GM18517 (cell line): Measurements from ENCODE around the gene CEBPA.

Source experiments
- ATAC-seq: cut with Tn5 transposase; IDR thresholded peaks from one replicate; pipeline ENCODE4 v1.9.1; 2021; ENCODE audit warnings: mild to moderate bottlenecking, moderate library complexity; ENCODE audit not compliant: unreplicated experiment

CEBPA gene

GRCh38 chr19:33273881-33274662, 28.3 kb downstream of the CEBPA start:
- ATAC-seq: no peak

GRCh38 chr19:33273065-33273736, 29.1 kb downstream of the CEBPA start:
- ATAC-seq: no peak

DNA sequence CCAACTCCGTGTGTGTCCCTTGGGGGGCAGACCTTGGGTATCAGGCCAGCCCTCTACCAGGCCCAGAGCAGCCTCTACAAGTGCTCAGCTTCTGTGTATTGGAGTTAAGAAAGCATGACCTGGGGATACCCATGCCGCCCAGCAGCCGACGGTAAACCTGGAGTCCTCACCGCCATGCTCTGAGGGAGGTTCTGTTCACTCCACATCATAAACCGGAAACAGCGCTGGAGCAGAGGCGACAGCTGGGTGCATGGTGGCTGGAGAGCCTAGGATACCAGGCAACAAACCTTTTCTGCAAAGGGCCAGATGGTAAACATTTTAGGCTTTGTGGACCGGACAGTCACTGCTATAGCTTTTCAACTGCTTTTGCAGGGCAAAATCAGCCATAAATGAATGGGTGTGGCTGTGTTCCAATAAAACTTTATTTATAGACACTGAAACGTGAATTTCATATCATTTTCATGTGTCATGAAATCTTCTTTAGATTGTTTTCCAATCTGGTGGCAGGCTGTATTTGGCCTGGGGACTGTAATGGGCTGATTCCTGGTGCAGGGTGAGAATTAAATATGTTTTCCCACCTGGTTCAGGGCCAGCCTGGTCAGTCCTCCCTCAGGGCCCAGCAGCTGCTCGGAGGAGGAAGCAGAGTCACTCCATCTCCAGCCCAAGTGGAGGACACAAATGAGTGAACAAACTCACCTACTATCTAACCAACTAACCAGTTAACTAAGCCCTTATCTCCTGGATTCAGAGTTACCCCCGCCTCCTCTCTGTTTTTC, 30.9 kb downstream of the CEBPA start:
- ATAC-seq: no peak

DNA sequence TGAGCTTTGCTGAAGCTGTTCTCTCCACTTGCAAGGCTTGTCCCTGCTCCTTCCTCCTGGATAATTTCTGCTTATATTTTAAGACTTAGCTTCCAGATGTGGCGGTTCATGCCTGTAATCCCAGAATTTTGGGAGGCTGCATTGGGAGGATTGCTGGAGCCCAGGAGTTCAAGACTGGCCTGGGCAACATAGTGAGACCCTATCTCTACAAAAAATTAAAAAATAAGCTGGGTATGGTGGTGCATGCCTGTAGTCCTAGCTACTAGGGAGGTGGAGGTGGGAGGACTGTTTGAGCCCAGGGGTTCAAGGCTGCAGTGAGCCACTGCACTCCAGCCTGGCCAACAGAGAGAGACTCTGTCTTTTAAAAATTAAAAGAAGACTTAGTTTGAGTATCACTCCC, 31.6 kb downstream of the CEBPA start:
- ATAC-seq: no peak

- no peak for ATAC-seq
Observed at GRCh38 chr19:33269016-33269415, 33.3 kb downstream of the CEBPA start.

DNA sequence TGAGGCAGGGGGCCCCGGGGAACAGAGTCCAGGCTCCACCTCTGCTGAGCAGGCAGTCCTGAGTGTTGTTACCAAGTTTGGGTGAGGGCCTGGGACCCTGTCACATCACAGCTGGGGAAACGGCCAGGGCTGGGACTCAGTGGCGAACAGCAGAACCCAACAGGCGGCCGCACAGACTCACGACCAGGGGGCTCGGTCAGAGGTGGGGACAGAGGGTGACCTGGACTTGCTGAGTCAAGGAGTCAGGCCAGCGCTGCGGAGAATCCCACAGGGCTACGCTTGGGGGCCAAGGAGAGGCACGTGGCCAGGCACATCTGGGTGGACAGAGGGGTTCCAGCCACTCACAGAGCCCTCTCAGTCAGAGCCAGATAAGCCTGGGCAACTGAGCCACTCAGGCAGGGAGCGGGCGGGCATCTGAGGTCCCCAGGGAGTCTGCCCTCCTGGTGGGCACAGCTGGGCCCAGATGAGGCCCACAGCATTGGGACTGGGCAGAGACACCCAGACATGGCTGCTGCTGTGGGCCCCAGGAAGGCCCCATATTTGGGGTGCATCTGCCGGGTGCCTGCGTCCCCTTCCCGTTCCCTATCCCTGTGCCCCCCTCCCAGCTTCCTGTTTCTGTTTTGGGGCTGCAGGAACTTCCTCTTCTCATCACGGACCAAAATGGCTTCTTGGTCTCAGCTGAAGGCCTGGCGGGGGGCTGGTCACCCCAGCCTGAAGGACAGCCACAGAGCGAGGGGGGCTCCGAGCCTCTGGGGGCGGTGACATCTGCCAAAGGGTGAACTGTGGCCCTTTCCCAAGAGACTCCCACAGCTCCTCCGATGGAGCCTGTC, 34.0 kb downstream of the CEBPA start:
- no peak for ATAC-seq

GRCh38 chr19:33267706-33268105, 34.6 kb downstream of the CEBPA start:
- ATAC-seq: no peak

- ATAC-seq: no peak
Observed at GRCh38 chr19:33266974-33267484, 35.3 kb downstream of the CEBPA start.

DNA sequence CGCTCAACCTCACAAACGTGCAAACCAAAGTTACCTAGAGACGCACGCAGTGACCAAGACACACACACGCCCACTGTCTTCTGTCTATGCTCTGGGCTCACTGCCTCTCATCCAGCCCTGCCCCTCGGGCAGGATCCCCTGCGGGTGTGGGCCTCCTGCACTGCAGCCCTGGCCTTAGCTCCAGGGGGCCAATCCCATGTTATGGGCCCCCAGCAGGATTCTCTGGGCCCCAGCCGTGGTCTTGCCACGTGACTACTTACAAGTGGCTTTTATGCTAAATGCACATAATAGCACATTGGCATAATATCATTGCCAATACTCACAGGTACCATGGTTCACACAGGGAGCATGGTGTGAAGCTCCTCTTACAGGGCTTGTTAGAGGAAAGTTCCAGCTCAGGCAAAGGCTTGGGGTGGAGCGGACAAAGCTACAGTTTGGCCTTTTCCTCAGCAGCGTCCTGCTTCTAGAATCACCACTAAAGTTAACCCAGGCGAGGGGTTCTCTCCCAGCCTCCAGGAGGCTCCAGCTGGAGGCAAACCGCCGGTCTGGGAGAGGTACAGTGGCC, 37.4 kb downstream of the CEBPA start:
- ATAC-seq: no peak

GRCh38 chr19:33263325-33264023, 38.9 kb downstream of the CEBPA start:
- no peak for ATAC-seq

DNA sequence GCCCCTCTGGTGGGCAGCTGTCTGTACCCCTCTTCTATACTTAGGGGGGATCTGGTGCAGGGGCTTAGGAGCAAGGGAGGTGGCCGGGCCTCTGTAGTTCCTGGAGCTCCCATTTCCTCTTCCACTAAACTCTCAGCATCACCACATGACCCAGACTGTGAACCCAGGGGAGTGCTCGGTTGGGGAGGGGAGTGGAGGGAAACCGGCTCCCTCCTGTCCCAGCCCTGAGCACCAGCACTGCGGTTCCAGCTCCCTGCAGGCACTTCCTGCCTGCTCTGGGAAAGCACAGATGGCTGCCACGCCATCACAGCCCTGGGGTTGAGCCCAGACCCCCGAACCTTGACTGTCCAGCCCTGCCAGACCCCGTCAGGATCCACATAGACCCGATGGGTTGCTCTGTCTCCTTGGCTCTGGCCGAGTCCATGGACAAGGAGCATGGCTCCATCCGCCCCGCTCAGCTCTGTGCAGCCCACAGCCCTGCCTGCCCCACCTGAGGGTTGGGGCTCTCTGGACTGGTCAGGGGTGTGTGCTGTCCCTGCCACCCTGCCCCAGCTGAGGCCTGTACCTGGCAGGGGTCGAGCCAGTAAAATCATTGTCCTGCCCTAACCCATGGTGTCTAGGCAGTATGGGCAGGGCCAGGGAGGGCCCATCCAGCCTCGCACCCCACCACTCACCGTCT, 40.7 kb downstream of the CEBPA start:
- no peak for ATAC-seq

DNA sequence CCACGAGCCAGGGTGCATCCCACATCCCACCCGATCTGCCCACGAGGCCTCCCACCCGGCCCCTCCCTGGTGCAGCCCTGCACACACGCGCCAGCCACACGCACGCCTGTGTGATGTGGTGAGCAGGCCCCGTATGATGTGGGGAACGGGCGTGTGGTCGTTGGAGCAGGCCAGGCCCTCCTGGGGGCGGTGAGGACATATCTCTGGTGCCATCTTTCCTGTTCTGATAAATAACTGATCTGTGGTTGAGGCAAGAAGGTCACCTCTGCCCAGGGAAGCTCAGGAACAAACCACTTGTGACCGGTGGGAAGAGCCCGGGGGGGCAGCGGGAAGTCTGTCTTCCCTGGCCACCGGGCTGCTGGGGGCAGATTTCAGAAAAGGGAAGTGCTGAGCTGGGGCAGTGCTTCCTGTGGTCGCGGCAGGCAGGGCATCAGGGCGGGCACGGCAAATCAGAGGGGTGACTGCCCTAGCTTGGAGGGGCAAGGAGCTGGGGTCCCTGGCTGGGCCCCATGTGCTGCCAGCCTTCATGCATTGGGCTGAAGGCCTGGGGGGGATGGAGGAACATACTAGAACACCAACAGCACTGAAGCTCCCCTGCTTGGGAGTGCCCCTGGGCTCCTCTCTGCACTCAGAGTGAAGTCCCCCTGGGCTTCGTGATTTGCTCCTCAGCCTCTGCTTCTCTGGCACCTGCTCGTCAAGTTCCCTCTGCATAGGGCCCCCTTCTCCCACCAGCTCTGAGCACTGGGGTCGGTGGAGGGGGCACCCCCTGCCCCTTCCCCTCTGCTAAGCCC, 41.5 kb downstream of the CEBPA start:
- no peak for ATAC-seq

DNA sequence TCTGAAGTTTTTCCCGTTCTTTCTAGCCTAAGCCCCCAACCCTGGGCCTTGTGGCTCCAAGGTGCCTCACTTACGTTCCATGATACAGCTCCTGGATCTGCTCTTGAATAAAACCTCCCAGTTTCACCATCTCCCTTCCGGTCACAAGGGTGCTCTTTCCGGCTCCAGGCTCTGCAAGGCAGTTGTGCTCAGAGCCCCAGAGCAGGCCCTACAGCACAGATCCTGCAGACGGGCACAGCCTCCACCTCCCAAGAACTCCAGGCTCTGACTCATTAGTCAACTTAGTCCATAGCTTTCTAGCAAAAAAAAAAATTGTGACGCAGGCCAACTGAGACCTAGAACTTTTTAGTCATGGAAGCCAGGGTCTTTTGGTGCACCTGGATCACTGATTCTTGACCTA, 42.8 kb downstream of the CEBPA start:
- no peak for ATAC-seq

DNA sequence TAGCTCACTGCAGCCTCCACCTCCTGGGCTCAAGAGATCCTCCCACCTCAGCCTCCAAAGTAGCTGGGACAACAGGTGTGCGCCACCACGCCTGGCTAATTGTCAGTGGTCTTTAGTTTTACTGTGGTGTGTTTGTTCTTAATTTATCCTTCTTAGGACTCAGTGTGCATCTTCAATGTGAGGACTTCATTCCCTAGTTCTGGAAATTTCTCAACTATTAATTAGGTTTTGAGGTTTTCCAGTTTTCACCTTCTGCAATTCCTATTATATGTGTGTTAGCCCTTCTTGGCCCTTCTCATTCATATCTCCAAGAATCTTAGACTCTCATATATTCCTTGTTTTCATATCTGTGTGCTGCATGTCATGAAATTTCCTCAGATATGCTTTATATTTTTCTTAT, 44.5 kb downstream of the CEBPA start:
- no peak for ATAC-seq

DNA sequence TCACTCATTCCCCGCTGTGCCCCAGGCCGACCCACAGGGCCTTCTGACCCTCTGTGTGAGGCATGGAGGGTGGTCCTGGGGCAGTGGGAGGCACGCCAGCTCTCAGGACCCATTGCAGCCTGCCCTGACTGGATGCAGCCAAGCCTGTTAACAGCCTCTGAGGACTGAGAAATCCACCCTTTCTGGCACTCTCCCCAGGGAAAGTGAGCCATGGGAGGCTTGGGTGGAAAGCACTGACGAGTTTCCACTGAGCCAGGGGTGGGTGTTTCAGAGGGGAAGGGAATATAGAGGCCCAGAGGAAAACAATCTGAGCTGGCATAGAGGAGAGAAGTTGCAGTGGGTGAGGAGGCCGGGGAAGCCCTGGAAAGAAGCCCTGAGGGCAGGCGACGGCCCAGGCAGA, 46.1 kb downstream of the CEBPA start:
- no peak for ATAC-seq

GRCh38 chr19:33255781-33256180, 46.6 kb downstream of the CEBPA start:
- no peak for ATAC-seq

DNA sequence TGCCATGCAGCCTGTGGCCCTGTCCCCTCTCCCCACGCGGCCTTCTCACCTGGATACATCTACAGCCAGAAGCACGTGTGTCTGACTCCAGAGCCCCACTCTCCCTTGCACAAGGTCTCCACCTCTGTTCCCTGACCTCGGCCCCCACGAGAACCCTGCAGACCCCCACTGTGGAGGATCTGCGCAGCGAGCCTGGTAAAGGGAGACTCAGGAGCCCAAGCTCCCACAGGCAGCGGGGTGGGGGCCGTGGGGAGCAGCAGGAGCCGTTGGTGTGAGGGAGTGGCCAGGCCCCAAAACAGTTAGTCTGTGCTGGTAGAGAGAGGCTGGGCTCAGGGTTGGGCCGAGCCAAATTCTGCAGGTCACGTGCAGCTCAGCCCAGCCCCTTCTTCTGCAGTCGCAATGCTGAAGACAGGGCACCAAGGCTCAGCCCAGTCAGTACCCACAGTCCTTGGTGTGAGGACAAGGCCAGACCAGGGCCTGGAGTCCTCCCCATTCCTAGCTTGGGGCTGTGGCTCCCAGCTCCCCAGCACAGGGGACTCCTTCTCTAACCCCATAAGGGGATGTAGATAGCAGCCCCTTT, 48.0 kb downstream of the CEBPA start:
- ATAC-seq: no peak

DNA sequence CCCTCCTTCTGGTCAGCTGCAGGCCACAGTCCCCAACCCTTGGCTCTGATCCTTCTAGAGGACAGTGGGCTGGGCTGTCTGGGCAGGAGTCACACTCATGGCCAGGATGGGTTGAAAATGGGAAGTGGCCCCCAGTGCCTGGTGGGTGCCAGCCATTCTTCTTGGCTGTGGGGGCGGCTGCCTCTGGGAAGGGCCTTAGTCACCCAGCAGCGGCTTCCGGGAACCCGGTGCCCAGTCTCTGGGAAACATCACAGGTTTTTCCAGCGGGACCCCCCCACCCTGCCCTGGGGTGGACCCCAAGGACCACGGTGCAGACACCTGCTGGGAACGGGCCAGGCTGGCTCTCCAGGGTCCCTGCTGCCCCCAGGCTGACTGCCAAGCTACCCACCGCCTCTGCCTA, 49.4 kb downstream of the CEBPA start:
- ATAC-seq: no peak
